Amniotic stem cell (primary cell): ENCODE results near the gene CHST3.
"Not testable (repeated sequence)": the region's sequence is repeated elsewhere in the genome, so short reads cannot be mapped to it uniquely, and the experiment has no call there.

Experiments
- DNase-seq: peaks from one replicate; lab custom pipeline; 2025; lab: John Stamatoyannopoulos, UW

Gene CHST3

DNA sequence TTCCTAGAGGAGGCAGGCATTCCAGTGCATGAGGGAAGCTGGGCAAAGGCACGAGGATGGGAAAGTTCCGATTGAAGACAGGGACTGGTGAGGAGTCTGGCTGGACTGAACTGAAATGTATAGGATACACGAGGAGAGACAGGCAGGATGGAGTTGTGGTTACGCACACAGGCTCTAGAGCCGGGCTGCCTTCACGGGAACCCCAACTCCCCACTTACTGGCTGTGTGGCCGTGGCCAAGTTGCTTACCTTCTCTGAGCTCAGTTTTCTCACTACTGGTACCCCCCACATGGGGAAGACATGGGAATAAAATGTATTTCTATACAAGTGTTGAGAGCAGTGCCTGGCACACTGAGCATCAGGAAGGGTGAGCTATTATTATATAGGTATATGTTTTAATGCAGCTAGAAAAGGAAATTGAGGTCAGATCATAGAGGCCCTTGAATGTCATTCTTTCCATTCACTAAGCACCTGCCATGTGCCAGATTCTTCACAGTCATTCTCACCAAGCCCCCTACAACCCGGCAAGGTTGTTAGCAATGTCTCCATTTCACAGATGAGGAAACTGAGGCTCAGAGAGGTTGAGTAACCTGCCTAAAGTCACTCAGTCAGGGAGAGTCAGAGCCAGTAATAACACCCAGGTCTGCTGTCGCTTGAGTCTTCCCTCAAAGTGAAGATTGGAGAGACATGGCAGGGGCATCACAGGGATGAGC, 9.7 kb downstream of the CHST3 start:
- no peak for DNase-seq

- peak; percentile 63 for DNase-seq
Measured at GRCh38 chr10:71974489-71975021, 10.4 kb downstream of the CHST3 start.

- no peak for DNase-seq
Measured at GRCh38 chr10:71975087-71975870, 11.1 kb downstream of the CHST3 start.

- peak; percentile 40 for DNase-seq
Measured at GRCh38 chr10:71975871-71976725, 11.9 kb downstream of the CHST3 start.

GRCh38 chr10:71977614-71977903, 13.4 kb downstream of the CHST3 start:
- not testable (repeated sequence) for DNase-seq

DNA sequence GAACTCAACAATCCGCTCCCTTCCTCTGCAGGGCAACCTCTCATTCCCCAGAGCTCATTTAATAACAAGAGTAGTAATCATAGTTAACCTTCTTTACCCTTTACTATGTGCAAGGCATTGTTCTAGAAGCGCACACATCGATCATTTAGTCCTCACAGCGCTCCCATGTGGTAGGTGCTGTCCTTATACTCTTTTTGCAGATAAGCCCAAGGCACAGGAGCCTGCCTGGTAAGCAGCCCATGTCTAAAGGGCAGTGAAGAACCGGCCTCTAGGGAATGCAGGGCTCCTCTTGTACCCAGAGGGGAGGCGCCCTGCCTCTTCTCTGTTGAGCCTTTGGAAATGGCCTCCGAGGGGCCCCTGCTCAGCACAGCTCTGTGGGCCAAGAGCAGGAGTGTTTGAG, 14.3 kb downstream of the CHST3 start:
- no peak for DNase-seq

DNA sequence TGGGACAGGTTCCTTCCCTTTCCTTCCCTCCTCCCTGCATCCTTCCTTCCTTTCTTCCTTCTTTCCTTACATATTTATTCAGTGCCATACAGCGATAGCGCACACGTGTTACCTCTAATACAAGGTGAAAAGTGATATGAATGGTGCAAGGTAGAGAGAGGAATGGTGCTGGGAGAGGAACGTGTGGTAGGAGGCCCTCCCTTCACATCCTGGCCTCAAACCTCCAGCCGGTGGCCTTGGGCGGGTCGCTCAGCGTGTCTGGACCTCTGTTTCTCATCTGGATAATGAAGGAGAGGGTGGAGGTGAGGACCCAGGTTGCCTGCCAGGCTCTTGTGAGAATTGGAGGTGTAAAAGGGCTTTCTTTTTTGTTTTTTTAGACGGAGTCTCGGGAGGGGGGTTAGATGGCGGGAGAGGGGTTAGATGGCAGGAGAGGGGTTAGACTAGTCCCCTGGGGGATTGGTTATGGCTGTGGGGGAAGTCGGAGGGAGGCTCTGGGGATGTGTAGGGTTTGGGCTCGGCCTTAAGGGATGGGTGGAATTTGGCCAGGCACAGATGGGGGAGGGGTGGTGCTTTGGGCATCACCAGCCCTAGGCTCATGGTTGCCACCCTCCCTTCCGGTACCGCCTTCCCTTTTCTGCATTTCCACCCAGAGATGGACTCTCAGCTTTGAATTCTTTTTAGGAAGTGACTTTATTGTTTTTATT, 14.9 kb downstream of the CHST3 start:
- no peak for DNase-seq

- no peak for DNase-seq
Measured at GRCh38 chr10:71979692-71980062, 15.5 kb downstream of the CHST3 start.

DNA sequence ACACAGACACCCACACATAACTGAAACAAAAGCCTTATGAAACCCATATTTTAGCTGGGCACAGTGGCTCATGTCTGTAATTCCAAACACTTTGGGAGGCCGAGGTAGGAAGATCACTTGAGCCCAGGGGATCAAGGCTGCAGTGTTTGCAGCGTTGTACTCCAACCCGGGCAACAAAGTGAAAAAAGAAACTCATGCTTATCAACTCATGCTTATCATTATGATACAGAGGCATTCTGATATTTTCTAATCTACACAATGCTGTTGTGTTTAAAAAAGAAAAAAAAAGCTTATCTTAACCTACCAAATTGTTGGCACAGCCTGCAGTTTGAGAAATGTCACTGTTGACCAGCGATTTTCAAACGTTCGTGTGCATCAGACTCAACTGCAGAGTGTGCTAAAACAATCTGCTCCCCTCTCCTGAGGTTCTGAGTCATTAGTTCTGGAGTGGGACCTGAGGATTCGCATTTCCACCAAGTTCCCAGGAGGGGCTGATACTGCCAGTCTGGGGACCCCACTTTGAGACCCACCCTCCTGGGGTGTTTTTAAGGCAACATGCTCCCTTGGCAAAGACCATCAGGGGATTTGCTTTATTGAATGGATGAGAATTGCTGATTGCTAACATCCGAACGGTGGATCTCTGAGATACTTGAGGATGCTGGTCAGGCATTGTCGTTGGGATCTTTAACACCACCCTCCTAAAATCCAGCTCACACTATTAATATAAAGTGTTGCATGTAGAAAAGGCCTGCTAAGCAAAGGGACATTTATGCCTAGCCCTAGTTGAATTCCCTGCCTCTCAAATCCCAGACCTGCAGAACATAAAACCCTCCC, 16.2 kb downstream of the CHST3 start:
- no peak for DNase-seq

- DNase-seq: no peak
Measured at GRCh38 chr10:71981015-71981875, 17.1 kb downstream of the CHST3 start.

GRCh38 chr10:71981876-71982230, 17.7 kb downstream of the CHST3 start:
- DNase-seq: no peak

DNA sequence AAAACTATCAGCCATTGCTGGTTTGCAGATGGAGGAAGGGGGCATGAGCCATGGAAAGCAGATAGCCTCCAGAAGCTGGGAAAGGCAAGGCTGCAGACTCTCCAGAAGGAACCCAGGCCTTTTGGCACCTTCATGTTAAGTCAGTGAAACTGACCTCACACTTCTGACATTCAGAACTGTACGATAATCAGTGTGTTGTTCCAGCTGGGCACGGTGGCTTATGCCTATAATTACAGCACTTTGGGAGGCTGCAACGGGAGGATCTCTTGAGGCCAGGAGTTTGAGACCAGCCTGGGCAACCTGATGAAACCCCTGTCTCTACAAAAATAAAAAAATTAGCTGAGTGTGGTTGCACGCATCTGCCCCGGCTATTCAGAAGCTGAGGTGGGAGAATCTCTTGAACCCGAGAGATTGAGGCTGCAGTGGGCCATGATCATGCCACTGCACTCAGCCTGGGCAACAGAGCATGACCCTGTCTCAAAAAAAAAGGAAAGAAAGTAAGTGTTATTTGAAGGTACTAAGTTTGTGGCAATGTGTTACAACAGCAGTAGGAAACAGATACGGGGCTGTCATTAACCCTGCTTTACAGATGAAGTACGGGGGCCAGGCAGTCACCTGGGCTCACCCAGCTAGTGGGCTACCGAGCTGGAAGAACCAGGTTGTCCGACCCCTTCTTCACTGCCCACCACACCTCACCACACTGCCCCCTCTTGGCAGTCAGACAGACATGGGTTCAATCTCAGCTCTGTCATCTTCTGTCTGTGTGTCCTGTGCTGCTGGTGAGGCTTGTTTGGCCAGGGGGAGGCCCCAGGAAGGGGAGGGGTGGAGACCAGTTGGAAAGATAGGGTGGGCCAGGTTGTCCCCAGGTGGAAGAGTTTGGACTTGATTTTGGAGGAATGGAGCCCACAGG, 18.3 kb downstream of the CHST3 start:
- no peak for DNase-seq

GRCh38 chr10:71984126-71984808, 20.1 kb downstream of the CHST3 start:
- no peak for DNase-seq

DNA sequence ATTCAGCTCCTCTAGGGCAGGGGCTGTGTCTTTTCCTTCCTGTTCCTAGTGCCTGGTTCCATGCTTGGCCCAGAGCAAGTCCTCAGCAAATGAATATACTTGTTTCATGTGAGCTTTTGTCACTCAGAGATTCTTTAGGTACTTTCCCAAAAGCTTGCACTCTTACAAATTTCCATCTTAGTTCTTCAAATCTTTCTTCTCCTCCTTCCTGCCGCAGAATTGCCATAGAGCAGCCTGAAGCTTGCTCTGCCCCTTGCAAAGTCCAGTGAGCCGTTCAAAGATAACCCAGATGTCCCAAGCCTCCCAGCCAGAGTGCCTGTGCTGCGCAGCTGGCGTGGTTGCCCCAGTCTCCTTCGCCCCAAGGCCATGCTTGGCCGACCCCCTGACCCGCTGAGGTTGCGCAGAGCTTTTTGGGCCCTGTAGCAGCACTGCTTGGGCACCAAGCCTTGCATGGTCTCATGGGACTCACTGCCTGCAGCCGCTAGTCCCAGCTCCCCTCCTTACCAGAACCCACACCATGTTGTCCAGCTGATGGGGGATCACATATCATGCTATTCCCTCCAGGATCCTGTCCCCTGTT, 20.7 kb downstream of the CHST3 start:
- no peak for DNase-seq

GRCh38 chr10:71985542-71986250, 21.5 kb downstream of the CHST3 start:
- no peak for DNase-seq

GRCh38 chr10:71988895-71989294, 24.7 kb downstream of the CHST3 start:
- not testable (repeated sequence) for DNase-seq

GRCh38 chr10:71989661-71990454, 25.7 kb downstream of the CHST3 start:
- DNase-seq: no peak
